ENCODE measurements around the gene BAZ2A.
A peak's percentile ranks its signal among the peaks of the same experiment; 100 is the strongest.
"Not testable (repeated sequence)": the region's sequence is repeated elsewhere in the genome, so short reads cannot be mapped to it uniquely, and the experiment has no call there.

Gene BAZ2A

DNA sequence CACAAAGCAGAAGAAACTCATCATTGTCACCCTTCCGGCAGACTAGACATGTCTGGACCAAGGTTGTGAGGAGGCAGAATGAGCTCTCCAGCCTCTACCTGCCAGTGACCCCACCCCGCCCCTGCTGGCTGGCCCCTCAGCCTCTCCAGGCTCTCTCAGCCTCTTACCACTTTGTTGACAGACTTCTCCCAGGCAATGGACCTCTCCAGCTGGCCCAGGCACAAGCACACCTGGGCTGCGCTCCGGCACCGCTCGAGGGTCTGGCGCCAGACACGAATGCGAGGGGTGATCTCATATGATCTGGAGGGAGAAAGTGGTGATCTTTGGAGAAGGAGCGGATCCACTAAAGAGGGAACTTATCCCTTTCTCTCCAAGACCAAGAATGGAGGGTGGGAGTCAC is 30.3 kb downstream of the BAZ2A start:
- DNase-seq (ENCODE audit: low read depth in 1 of 2, low spot score in 1 of 2) = no peak

DNA sequence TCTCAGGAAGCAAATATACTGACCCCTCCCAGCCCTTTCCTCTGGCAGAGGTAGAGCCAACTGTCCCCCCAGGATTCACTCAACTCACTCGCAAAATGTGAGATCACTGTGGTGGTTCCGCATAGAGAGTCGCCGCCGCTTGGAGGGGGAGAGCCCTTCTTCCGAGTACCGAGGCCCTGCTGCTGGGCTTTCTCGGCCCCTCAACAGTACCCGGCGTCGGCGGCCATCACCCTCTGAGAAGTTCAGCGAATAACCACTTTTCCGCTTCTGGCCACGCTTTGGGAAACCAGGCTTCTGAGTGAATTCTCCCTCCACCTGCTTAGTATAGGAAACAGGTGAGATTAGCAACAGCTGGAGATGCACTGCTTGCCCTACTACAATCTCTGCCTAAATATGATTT is 31.1 kb downstream of the BAZ2A start:
- DNase-seq (ENCODE audit: low read depth in 1 of 2, low spot score in 1 of 2) = no peak

DNA sequence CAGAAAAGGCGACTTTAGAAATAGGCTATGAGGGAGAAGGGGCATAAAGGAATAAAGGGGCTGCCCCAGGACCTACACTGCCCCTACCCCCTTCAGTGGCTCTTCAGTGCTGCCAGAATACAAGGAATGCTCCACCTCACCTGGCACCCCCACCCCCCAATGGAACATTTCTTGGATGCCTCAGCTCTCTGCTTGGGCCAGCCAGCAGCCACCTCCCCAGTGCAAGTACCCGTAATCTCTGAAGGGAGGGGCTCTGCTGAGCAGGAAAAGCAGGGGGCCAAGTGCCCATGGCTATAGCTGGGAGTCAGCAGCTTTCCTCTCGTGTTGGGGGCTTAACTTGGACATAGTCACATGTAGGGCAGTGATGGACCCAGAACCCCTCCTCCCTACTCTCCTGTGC is 33.3 kb downstream of the BAZ2A start:
- DNase-seq (ENCODE audit: low read depth in 1 of 2, low spot score in 1 of 2) = no peak

- DNase-seq (ENCODE audit: low read depth in 1 of 2, low spot score in 1 of 2) = peak; percentile 26 to 59
Observed at GRCh38 chr12:56593909-56594621, 36.1 kb downstream of the BAZ2A start.

DNA sequence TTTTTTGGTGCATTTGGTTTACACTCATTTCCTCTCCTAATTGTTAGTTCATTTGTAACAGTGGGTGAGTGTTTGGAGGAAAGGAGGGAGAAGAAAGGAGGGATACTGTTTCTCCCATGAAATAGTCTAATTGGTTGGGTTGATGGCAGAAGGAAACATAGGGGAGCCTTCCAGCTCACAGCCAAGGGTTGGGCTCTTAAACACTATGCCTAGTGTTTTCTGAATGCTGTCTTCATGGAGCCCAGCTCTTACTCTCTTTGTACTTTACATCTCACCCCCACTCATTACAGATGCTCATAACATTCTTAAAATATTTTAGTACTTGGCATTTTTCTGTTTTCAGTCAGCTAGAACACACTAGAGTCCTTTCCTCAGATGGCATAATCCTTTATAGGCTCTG is 38.2 kb downstream of the BAZ2A start:
- no peak for DNase-seq (ENCODE audit: low read depth in 1 of 2, low spot score in 1 of 2)

- no peak for DNase-seq (ENCODE audit: low read depth in 1 of 2, low spot score in 1 of 2)
Observed at GRCh38 chr12:56591126-56591525, 39.0 kb downstream of the BAZ2A start.

DNA sequence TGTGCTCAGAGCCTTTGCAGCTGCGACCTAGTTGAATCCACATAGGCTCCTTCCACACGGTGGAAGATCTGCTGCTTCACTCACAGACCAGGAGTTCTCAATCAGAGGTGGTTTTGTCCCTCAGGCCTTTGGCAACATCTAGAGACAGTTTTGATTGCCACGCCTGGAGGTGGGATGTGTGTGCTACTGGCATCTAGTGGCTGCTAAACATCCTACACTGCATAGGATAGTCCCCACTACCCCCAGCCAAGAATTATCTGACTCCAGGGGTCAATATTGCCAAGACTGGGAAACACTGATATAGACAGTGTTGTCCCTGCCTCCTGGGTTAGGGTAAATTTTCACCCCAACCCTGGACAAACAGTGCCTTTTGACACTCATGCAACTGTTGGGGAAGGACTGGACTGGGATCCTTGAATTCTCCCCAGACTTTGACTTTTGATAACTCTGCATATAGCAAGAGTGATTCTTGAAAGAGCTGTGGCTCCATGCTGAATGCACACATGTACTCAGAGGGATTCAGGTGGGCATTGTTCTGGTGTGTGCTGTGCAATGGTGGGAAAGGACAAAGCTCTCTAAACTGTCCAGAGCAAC is 39.8 kb downstream of the BAZ2A start:
- DNase-seq (ENCODE audit: low read depth in 1 of 2, low spot score in 1 of 2) = no peak

DNA sequence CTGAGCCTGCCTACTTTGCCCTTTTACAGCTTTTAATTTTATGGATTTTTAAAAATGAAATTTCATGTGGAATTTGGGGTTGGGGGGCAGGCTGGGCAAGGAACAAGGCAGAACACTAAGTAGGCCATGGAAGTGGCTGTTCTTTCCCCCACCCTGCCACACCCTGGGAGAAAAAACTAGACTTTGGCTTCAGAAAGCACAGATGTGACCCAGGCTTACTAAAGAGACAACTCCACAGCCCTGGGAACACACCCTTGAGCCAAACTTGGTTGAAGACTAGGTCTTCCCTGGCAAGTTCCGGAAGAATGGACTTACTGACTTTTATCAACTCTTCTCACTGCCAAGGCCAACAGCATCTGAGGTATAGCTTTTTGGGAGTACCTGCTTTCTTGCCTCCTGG is 40.3 kb downstream of the BAZ2A start:
- DNase-seq (ENCODE audit: low read depth in 1 of 2, low spot score in 1 of 2) = no peak

GRCh38 chr12:56585098-56585497 is 45.0 kb downstream of the BAZ2A start:
- DNase-seq (ENCODE audit: low read depth in 1 of 2, low spot score in 1 of 2) = no peak

- no peak for DNase-seq (ENCODE audit: low read depth in 1 of 2, low spot score in 1 of 2)
Observed at GRCh38 chr12:56581418-56582145, 48.5 kb downstream of the BAZ2A start.

DNA sequence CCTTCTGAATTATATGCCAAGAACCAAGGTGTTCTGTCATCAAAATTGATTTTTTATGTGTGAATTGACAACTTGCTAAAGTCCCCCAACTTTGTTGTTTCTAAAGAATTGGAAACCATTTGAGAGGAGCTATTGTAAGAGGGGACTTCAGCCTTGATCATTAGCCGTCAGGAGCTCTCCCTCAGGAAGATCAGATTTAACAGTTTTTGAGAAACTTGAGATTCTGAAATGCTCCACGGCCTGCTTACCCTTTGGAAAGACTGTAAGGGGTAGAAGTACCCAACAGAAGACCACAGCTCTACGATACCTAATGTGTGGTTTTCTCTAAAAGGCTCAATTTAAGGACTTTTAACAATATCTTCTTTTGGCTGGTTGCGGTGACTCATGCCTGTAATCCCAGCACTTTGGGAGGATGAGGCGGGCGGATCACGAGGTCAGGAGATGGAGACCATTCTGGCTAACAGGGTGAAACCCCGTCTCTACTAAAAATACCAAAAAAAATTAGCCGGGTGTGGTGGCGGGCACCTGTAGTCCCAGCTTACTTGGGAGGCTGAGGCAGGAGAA is 51.1 kb downstream of the BAZ2A start:
- DNase-seq (ENCODE audit: low read depth in 1 of 2, low spot score in 1 of 2) = no peak

DNA sequence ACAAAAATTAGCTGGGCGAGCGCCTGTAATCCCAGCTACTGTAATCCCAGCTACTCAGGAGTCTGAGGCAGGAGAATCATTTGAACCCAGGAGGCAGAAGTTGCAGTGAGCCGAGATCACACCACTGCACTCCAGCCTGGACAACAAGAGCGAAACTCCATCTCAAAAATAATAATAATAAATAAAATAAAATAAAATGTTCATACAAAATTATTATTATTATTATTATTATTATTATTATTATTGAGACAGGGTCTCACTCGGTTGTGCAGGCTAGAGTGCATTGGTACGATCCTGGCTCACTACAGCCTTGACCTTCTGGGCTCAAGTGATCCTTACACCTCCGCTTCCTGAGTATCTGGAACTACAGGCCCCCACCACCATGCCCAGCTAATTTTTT is 52.9 kb downstream of the BAZ2A start:
- not testable (repeated sequence) for DNase-seq (ENCODE audit: low read depth in 1 of 2, low spot score in 1 of 2)

DNA sequence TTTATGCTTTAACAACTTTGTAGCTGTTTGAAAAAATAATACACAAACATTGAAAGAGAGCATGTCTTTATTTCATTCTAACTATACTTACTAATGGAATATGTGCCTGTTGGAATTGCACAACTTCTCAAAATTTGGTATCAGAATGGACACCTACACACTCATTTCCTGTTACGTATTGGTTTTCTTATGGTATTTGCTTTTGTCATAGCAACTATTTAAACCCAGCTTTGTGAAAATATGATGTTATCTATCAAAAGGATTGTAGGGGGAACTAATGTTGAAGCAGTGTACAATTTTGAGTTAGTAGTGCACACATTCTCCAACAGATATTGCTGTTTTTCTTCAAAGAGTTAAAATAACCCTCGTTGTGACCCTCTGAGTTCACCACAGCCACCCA is 55.9 kb downstream of the BAZ2A start:
- no peak for DNase-seq (ENCODE audit: low read depth in 1 of 2, low spot score in 1 of 2)

DNA sequence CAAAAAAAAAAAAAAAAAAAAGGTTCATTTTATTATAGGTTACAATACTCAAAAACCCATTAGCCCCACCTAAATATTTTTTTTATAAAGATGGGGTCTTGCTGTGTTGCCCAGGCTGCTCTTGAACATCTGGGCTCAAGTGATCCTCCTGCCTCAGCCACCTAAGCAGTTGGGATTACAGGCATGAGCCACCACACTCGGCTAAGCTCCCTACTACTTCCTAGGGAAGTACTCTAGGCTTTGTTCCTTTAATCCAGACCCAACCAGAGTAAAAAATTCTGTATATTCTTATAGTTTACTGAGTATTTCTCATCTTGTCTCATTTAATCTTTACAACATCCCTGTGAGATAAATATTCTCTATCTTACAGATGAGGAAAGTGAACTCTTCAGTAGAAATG is 57.8 kb downstream of the BAZ2A start:
- no peak for DNase-seq (ENCODE audit: low read depth in 1 of 2, low spot score in 1 of 2)

- no peak for DNase-seq (ENCODE audit: low read depth in 1 of 2, low spot score in 1 of 2)
Observed at GRCh38 chr12:56571121-56571520, 59.0 kb downstream of the BAZ2A start.

GRCh38 chr12:56568146-56568545 is 62.0 kb downstream of the BAZ2A start:
- DNase-seq (ENCODE audit: low read depth in 1 of 2, low spot score in 1 of 2) = no peak

DNA sequence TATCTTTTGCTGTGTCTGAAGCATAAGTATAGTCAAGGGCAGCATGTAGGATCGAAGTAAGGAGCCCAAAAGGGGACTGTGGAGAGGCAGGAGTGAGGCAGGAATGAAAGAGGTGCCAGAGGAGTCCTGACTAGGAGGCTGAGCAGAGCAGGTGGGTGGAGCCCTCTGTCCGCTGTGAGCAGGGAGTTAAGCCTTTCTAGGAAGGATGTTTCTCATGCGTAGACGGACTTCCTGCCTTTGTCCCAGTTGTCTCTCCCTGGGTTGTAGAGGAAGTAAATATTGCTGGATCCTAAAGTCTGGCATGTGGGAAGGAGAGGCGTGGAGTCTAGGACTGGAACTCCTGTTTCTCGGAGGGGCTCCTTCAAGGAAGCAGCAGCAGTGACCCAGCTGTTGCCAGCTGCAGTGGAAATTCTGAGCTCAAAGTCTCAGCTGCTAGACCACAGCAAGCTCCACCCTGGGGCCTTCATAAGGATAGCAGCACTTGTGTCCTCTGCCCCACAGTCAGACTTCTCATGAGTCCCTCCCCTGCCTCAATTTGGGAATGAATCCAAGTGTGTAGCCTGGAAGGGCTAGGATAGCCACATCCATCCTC is 64.5 kb downstream of the BAZ2A start:
- DNase-seq (ENCODE audit: low read depth in 1 of 2, low spot score in 1 of 2) = peak in 1 of 2 donors; percentile 32

DNA sequence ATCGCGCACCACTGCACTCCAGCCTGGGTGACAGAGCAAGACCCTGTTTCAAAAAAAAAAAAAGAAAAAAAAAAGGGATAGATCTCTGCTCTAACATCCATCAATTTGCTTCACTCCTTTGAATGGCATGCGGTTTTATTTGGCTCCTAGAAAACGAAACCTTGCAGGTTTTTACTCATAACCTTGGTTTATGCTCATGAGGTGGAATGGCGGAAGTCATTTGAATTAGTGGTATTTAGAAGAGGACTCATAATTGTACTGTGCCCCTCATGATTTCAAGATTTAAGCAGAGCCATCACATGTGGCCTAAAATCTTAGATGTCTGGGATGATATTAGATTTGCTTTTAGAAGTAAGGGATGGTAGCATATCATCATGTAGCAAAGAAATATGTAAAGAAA is 79.1 kb downstream of the BAZ2A start:
- DNase-seq (ENCODE audit: low read depth in 1 of 2, low spot score in 1 of 2) = no peak

GRCh38 chr12:56546680-56547079 is 83.4 kb downstream of the BAZ2A start:
- no peak for DNase-seq (ENCODE audit: low read depth in 1 of 2, low spot score in 1 of 2)
